Choroid plexus epithelial cell (primary cell): ENCODE measurements around the gene CKM.

ENCODE experiments used
- DNase-seq: peaks from one replicate; pipeline ENCODE4 v3.0.0-alpha.2; 2010; ENCODE audit warnings: low read depth
- H3K4me3 ChIP-seq: 2 replicates; pipeline ENCODE4 v1.5.1; 2011; ENCODE audit warnings: low read depth, mild to moderate bottlenecking, control low read depth, low read length, moderate library complexity
- CTCF ChIP-seq: conservative IDR thresholded peaks from 2 replicates; pipeline ENCODE4 v1.5.1; 2011; ENCODE audit warnings: low read depth, mild to moderate bottlenecking, control low read depth, inconsistent platforms, low read length, moderate library complexity

The CKM gene

GRCh38 chr19:45333609-45334303 is 11.1 kb upstream of the CKM start:
- DNase-seq = no peak
- no peak overlapping the region for H3K4me3 ChIP-seq
- no peak for TF ChIP-seq CTCF

GRCh38 chr19:45331411-45331810 is 8.7 kb upstream of the CKM start:
- DNase-seq = no peak
- TF ChIP-seq CTCF = no peak

GRCh38 chr19:45327404-45328143 is 4.9 kb upstream of the CKM start:
- DNase-seq = no peak
- TF ChIP-seq CTCF = no peak
- no peak overlapping the region for H3K4me3 ChIP-seq

More at GRCh38 chr19:45331411-45331810, 8.7 kb upstream of the CKM start:
- H3K4me3 ChIP-seq = no peak overlapping the region

- no peak overlapping the region for H3K4me3 ChIP-seq
- TF ChIP-seq CTCF = no peak
- no peak for DNase-seq
These were observed 1.8 kb upstream of the CKM start for GRCh38 chr19:45324349-45324907.

GRCh38 chr19:45323671-45324081 is 1.0 kb upstream of the CKM start:
- TF ChIP-seq CTCF = no peak
- H3K4me3 ChIP-seq = peak overlapping the region; percentile 8
- DNase-seq = no peak

- TF ChIP-seq CTCF = no peak
- DNase-seq = no peak
- H3K4me3 ChIP-seq = no peak overlapping the region
These were observed 364 bp downstream of the CKM start for GRCh38 chr19:45322311-45322710.

- DNase-seq = no peak
- TF ChIP-seq CTCF = no peak
- no peak overlapping the region for H3K4me3 ChIP-seq
These were observed 827 bp downstream of the CKM start for GRCh38 chr19:45321848-45322247.
